ENCODE data around the gene MED12. TPM values are rescaled to one million over a fixed set of nuclear protein-coding genes. Genes with fewer than 3 reads are reported as not detected.

MED12 gene
- total and polyA plus RNA-seq, 3 donors from 2014 or later, result 35.0 to 110 (median 102) TPM

GRCh38 chrX:71184803-71185495 is 66.6 kb downstream of the MED12 start:
- peaks cover 17% of the 10 kb centered on the region for H3K4me1 ChIP-seq
- no peaks in the 10 kb centered on the region for H3K27me3 ChIP-seq
- intact Hi-C loops (cut with DNase I; ENCODE audit: low total_unique reads), result loop anchor here (10.0 kb wide), 1 partner anchor 70 kb away; the partner anchor contains the start of gene ZMYM3
- H3K36me3 ChIP-seq (ENCODE audit: low read depth, missing control alignments), result no peaks in the 10 kb centered on the region
- no peak overlapping the region for H3K4me3 ChIP-seq
- 65 to 91% methylated on average over 3 to 4 of the region's 4 CpGs for WGBS, 2 donors
- H3K27ac ChIP-seq, result no peak overlapping the region
- DNase-seq, result no peak
- H3K9me3 ChIP-seq, result no peaks in the 10 kb centered on the region
- TF ChIP-seq, protein P1, sequence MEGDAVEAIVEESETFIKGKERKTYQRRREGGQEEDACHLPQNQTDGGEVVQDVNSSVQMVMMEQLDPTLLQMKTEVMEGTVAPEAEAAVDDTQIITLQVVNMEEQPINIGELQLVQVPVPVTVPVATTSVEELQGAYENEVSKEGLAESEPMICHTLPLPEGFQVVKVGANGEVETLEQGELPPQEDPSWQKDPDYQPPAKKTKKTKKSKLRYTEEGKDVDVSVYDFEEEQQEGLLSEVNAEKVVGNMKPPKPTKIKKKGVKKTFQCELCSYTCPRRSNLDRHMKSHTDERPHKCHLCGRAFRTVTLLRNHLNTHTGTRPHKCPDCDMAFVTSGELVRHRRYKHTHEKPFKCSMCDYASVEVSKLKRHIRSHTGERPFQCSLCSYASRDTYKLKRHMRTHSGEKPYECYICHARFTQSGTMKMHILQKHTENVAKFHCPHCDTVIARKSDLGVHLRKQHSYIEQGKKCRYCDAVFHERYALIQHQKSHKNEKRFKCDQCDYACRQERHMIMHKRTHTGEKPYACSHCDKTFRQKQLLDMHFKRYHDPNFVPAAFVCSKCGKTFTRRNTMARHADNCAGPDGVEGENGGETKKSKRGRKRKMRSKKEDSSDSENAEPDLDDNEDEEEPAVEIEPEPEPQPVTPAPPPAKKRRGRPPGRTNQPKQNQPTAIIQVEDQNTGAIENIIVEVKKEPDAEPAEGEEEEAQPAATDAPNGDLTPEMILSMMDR (IDR thresholded peaks at IDR 0.05), result no peak
- TF ChIP-seq POLR2A (IDR thresholded peaks at IDR 0.05), result no peak

- no peaks in the 10 kb centered on the region for H3K4me1 ChIP-seq
- no peaks in the 10 kb centered on the region for H3K9me3 ChIP-seq
- H3K36me3 ChIP-seq (ENCODE audit: low read depth, missing control alignments), result no peaks in the 10 kb centered on the region
- no peaks in the 10 kb centered on the region for H3K27me3 ChIP-seq
- no peak overlapping the region for H3K27ac ChIP-seq
- no peak for TF ChIP-seq POLR2A (IDR thresholded peaks at IDR 0.05)
- TF ChIP-seq, protein P1 (IDR thresholded peaks at IDR 0.05), result no peak
- no peak overlapping the region for H3K4me3 ChIP-seq
- no peak for DNase-seq
- intact Hi-C loops (cut with DNase I; ENCODE audit: low total_unique reads), result no loop called here
Observed at GRCh38 chrX:71191248-71191647, 72.9 kb downstream of the MED12 start.

Small RNAs within 50 kb of the gene (small RNA-seq; reads per million reads assigned to genes)
- gene CXorf65, result 0 to 0.46 reads per million in 2 donors

Other genes with a start within 250 kb of the MED12 start
- 10 to 100 TPM in 1 of 2 donors, 1 to 10 TPM in 1; 7.1 to 17.0 TPM for gene TEX11, start 209.9 kb upstream of the MED12 start, total RNA-seq
- 12.6 TPM for gene TEX11, start 209.9 kb upstream of the MED12 start, polyA plus RNA-seq (ENCODE audit: insufficient read depth, low read depth, low replicate concordance)
- gene SLC7A3, start 187.5 kb upstream of the MED12 start, total RNA-seq, result under 1 TPM; 0.74 to 0.79 TPM
- gene SLC7A3, start 187.5 kb upstream of the MED12 start, polyA plus RNA-seq (ENCODE audit: insufficient read depth, low read depth, low replicate concordance), result 1.4 TPM
- 10 to 100 TPM; 35.4 to 53.1 TPM for gene SNX12, start 50.3 kb upstream of the MED12 start, total RNA-seq
- 39.4 TPM for gene SNX12, start 50.3 kb upstream of the MED12 start, polyA plus RNA-seq (ENCODE audit: insufficient read depth, low read depth, low replicate concordance)
- gene FOXO4, start 22.7 kb upstream of the MED12 start, total RNA-seq, result 10 to 100 TPM; 58.0 to 71.8 TPM
- gene FOXO4, start 22.7 kb upstream of the MED12 start, polyA plus RNA-seq (ENCODE audit: insufficient read depth, low read depth, low replicate concordance), result 39.5 TPM
- gene CXorf65, start 11.9 kb upstream of the MED12 start, total RNA-seq, result 10 to 100 TPM in 1 of 2 donors, 1 to 10 TPM in 1; 2.8 to 13.2 TPM
- gene CXorf65, start 11.9 kb upstream of the MED12 start, polyA plus RNA-seq (ENCODE audit: insufficient read depth, low read depth, low replicate concordance), result 22.9 TPM
- gene IL2RG, start 7.0 kb upstream of the MED12 start, total RNA-seq, result 1 to 10 TPM; 1.7 to 7.7 TPM
- gene IL2RG, start 7.0 kb upstream of the MED12 start, polyA plus RNA-seq (ENCODE audit: insufficient read depth, low read depth, low replicate concordance), result 6.8 TPM
- gene NLGN3, start 26.2 kb downstream of the MED12 start, total RNA-seq, result 1 to 10 TPM; 7.6 to 8.9 TPM
- 8.2 TPM for gene NLGN3, start 26.2 kb downstream of the MED12 start, polyA plus RNA-seq (ENCODE audit: insufficient read depth, low read depth, low replicate concordance)
- 10 to 100 TPM; 22.8 to 78.5 TPM for gene GJB1, start 104.6 kb downstream of the MED12 start, total RNA-seq
- gene GJB1, start 104.6 kb downstream of the MED12 start, polyA plus RNA-seq (ENCODE audit: insufficient read depth, low read depth, low replicate concordance), result 26.2 TPM
- 10 to 100 TPM; 67.6 to 97.1 TPM for gene ZMYM3, start 135.5 kb downstream of the MED12 start, total RNA-seq
- 36.8 TPM for gene ZMYM3, start 135.5 kb downstream of the MED12 start, polyA plus RNA-seq (ENCODE audit: insufficient read depth, low read depth, low replicate concordance)
- gene NONO, start 165.0 kb downstream of the MED12 start, total RNA-seq, result 100 to 1,000 TPM; 203 to 262 TPM
- 174 TPM for gene NONO, start 165.0 kb downstream of the MED12 start, polyA plus RNA-seq (ENCODE audit: insufficient read depth, low read depth, low replicate concordance)
- 10 to 100 TPM in 1 of 2 donors, 1 to 10 TPM in 1; 6.1 to 12.4 TPM for gene ITGB1BP2, start 183.2 kb downstream of the MED12 start, total RNA-seq
- 2.0 TPM for gene ITGB1BP2, start 183.2 kb downstream of the MED12 start, polyA plus RNA-seq (ENCODE audit: insufficient read depth, low read depth, low replicate concordance)
- 10 to 100 TPM; 74.9 to 78.4 TPM for gene TAF1, start 247.8 kb downstream of the MED12 start, total RNA-seq
- 21.4 TPM for gene TAF1, start 247.8 kb downstream of the MED12 start, polyA plus RNA-seq (ENCODE audit: insufficient read depth, low read depth, low replicate concordance)